ENCODE measurements around the gene TIMP4. TPM values are rescaled to one million over a fixed set of nuclear protein-coding genes. Genes with fewer than 3 reads are reported as not detected.
A peak's percentile ranks its signal among the peaks of the same experiment; 100 is the strongest.

TIMP4 gene
- 0.54 and 0.56 TPM in 2 replicates for total RNA-seq (2012; rRNA removed)
- 0.39 and 0.40 TPM in 2 replicates for polyA plus RNA-seq (2012; rRNA removed)
- polyA plus RNA-seq (2012; cell fraction: cytosol; rRNA removed) = 0.57 and 0.80 TPM in 2 replicates
- polyA plus RNA-seq (2012; cell fraction: nucleus; rRNA removed; ENCODE audit: low replicate concordance) = 0.13 and 0.16 TPM in 2 replicates
- Bru-seq, nascent RNA = percentile 7 among the genes with signal in this experiment
- percentile 14 among the genes with signal in this experiment for BruChase-seq, experiment 1, labeled RNA remaining after a 6-hour chase
- BruChase-seq, experiment 2, labeled RNA remaining after a 2-hour chase = not detected
- long read RNA-seq = 0 reads

- BruUV-seq (replicated peaks) = no TSS peak
- peak within 1 kb of the TSS; percentile 4; the same call in 1 of the 3 replicates for H2BK15ac ChIP-seq (ENCODE audit: low read depth, low read length)
- H3K18ac ChIP-seq (ENCODE audit: low read depth, low read length) = peak within 1 kb of the TSS; percentile 23; the same call in 1 of the 2 replicates
- WGBS, 2 experiments (ENCODE audit: extremely low coverage in 2 of 2, insufficient read length in 1 of 2) = 20% methylated on average over 9 of the region's 34 CpGs; no CpG with 5 or more reads in 1 of the 2 experiments
- H4K20me1 ChIP-seq (ENCODE audit: insufficient read depth, low read length) = no peaks in the 10 kb centered on the region
- no peaks in the 10 kb centered on the region for H3K79me1 ChIP-seq (ENCODE audit: low read depth in 1 of 2, low read length in 2 of 2)
- H3K4me2 ChIP-seq (ENCODE audit: low read depth, low read length) = peak within 1 kb of the TSS; percentile 61; the same call in 1 of the 2 replicates
- dilution Hi-C loops (cut with HindIII; ENCODE audit: low sequenced_read_pairs, unreplicated experiment) = no loop called here
- in situ Hi-C loops (cut with MboI; ENCODE audit: low sequenced_read_pairs) = no loop called here
- no peak within 1 kb of the TSS; the same call in 1 of the 2 replicates for H3K4me3 ChIP-seq (ENCODE audit: insufficient read depth, low read depth, low read length)
- DNase-seq (peak; percentile 28), ATAC-seq (ENCODE audit: low read depth) (peak; percentile 59)
- ChIA-PET POLR2A (ENCODE audit: unreplicated experiment) (no interaction called here), CTCF (no interaction called here)
- H2BK5ac ChIP-seq (ENCODE audit: low read depth, low read length, poor library complexity, severe bottlenecking) = no peak within 1 kb of the TSS
- intact Hi-C loops (cut with micrococcal nuclease) = no loop called here
- H2AFZ ChIP-seq (replicated peaks; ENCODE audit: low read length, poor library complexity) = peak within 1 kb of the TSS; percentile 95
- no peak within 1 kb of the TSS for H2AK5ac ChIP-seq (ENCODE audit: low read depth, low read length)
- no peaks in the 10 kb centered on the region for H3K36me3 ChIP-seq (ENCODE audit: control insufficient read depth, insufficient read depth, low read length)
- H2BK120ac ChIP-seq (ENCODE audit: low read depth, low read length) = peak within 1 kb of the TSS; percentile 53; the same call in 1 of the 2 replicates
- peak within 1 kb of the TSS in 1 of 2 experiments; percentile 47; a peak in 1 of 4 replicates for H4K8ac ChIP-seq (ENCODE audit: low read depth in 2 of 2, low read length in 2 of 2)
- peak within 1 kb of the TSS; percentile 46 for H2AK9ac ChIP-seq (replicated peaks; ENCODE audit: low read depth, low read length, poor library complexity)
- no peak within 1 kb of the TSS for H3K9ac ChIP-seq (ENCODE audit: low read depth, low read length)
- TF ChIP-seq POLR2A (IDR thresholded peaks at IDR 0.05; ENCODE audit: low read depth, low read length) = no peak
- no peak for TF ChIP-seq MAFK (IDR thresholded peaks at IDR 0.05; ENCODE audit: low read depth, low read length)
- no peak for TF ChIP-seq BHLHE40 (IDR thresholded peaks at IDR 0.05; ENCODE audit: low read depth, low read length)
- peak; percentile 12; the same call in 1 of the 2 replicates for TF ChIP-seq NFE2L2 (IDR thresholded peaks at IDR 0.05; ENCODE audit: low read depth, low read length)
- no peak within 1 kb of the TSS for H2BK20ac ChIP-seq (ENCODE audit: low read depth, low read length)
- H3K14ac ChIP-seq (replicated peaks; ENCODE audit: low read depth, low read length) = no peak within 1 kb of the TSS; the same call in 1 of the 2 replicates
- peak within 1 kb of the TSS; percentile 48 for H4K5ac ChIP-seq (ENCODE audit: low read depth, low read length)
- H3K27me3 ChIP-seq (ENCODE audit: control insufficient read depth, insufficient read depth, low read length) = peaks cover 5% of the 10 kb centered on the region
- H3K4ac ChIP-seq (ENCODE audit: low read depth, low read length) = peak within 1 kb of the TSS; percentile 29
- no peak within 1 kb of the TSS for H3K27ac ChIP-seq (ENCODE audit: insufficient read depth, low read length)
- H3K56ac ChIP-seq (ENCODE audit: extremely low read depth, insufficient read depth, low read length) = no peak within 1 kb of the TSS
- no peaks in the 10 kb centered on the region for H3K9me3 ChIP-seq (ENCODE audit: control insufficient read depth, insufficient read depth, low read length)
- H3K9me1 ChIP-seq (ENCODE audit: insufficient read depth, low read length) = peaks cover 6% of the 10 kb centered on the region
- no peak within 1 kb of the TSS; the same call in 1 of the 2 replicates for H4K91ac ChIP-seq (ENCODE audit: insufficient read depth, low read depth, low read length)
- peak within 1 kb of the TSS; percentile 52; the same call in 1 of the 2 replicates for H3K23ac ChIP-seq (ENCODE audit: low read depth, low read length)
- H3K4me1 ChIP-seq (ENCODE audit: control insufficient read depth, insufficient read depth, low read length) = peaks cover 9% of the 10 kb centered on the region
Observed at GRCh38 chr3:12158387-12159226, at the start of gene TIMP4. TSS of gene TIMP4 (minus strand) at chr3:12158912. CDS start at chr3:12158840, 72 bp downstream.
